HG02678 (cell line): ENCODE measurements around the gene FHL3.

ENCODE experiments used
- ATAC-seq: cut with Tn5 transposase; IDR thresholded peaks from one replicate; pipeline ENCODE4 v1.9.1; 2021; ENCODE audit warnings: mild to moderate bottlenecking, moderate library complexity; ENCODE audit not compliant: unreplicated experiment

The FHL3 gene

GRCh38 chr1:38005195-38006007 lies at the start of gene FHL3:
Gene FHL3 (minus strand): TSS chr1:38005514. CDS start chr1:37999412, 6,102 bp downstream.
- ATAC-seq = peak; percentile 38

GRCh38 chr1:38053416-38054091 lies 48.2 kb upstream of the FHL3 start:
- ATAC-seq = no peak

- peak; percentile 75 for ATAC-seq
These were observed 47.6 kb upstream of the FHL3 start for GRCh38 chr1:38052750-38053415.

GRCh38 chr1:38051079-38051543 lies 45.8 kb upstream of the FHL3 start:
- no peak for ATAC-seq

- no peak for ATAC-seq
These were observed 45.2 kb upstream of the FHL3 start for GRCh38 chr1:38050397-38051078.

- no peak for ATAC-seq
These were observed 42.4 kb upstream of the FHL3 start for GRCh38 chr1:38047603-38048141.

- peak; percentile 80 for ATAC-seq
These were observed 41.7 kb upstream of the FHL3 start for GRCh38 chr1:38046884-38047602.

GRCh38 chr1:38046333-38046883 lies 41.1 kb upstream of the FHL3 start, which contains the start of gene POU3F1:
Gene POU3F1 (minus strand): TSS chr1:38046793. CDS start chr1:38046743, 50 bp downstream.
- no peak for ATAC-seq

- no peak for ATAC-seq
These were observed 40.4 kb upstream of the FHL3 start for GRCh38 chr1:38045401-38046332.

GRCh38 chr1:38044221-38045215 lies 39.2 kb upstream of the FHL3 start:
- no peak for ATAC-seq

GRCh38 chr1:38043036-38043747 lies 37.9 kb upstream of the FHL3 start:
- no peak for ATAC-seq

GRCh38 chr1:38041936-38042834 lies 36.9 kb upstream of the FHL3 start:
- no peak for ATAC-seq

- no peak for ATAC-seq
These were observed 34.2 kb upstream of the FHL3 start for GRCh38 chr1:38039331-38040088.

GRCh38 chr1:38038861-38039260 lies 33.5 kb upstream of the FHL3 start:
- ATAC-seq = no peak
